NCI-H146 treated with DMSO at 0.1 percent for 48 hours (cell line): ENCODE measurements around the gene SIL1.
"Not testable (repeated sequence)": the region's sequence is repeated elsewhere in the genome, so short reads cannot be mapped to it uniquely, and the experiment has no call there.

Experiments used
- DNase-seq: peaks from one replicate; lab custom pipeline; 2025; ENCODE audit not compliant: unreplicated experiment; lab: John Stamatoyannopoulos, UW

SIL1 gene

GRCh38 chr5:139038613-139039305, 159.4 kb downstream of the SIL1 start:
- DNase-seq = no peak

GRCh38 chr5:139037732-139038131, 160.4 kb downstream of the SIL1 start:
- no peak for DNase-seq

- not testable (repeated sequence) for DNase-seq
Observed at GRCh38 chr5:139036332-139036731, 161.8 kb downstream of the SIL1 start.

GRCh38 chr5:139027150-139027549, 171.0 kb downstream of the SIL1 start:
- DNase-seq = no peak

GRCh38 chr5:139025651-139026050, 172.5 kb downstream of the SIL1 start:
- DNase-seq = no peak

GRCh38 chr5:139023286-139023685, 174.9 kb downstream of the SIL1 start:
- no peak for DNase-seq

GRCh38 chr5:139022528-139022927, 175.6 kb downstream of the SIL1 start:
- no peak for DNase-seq

- no peak for DNase-seq
Observed at GRCh38 chr5:139021346-139021745, 176.8 kb downstream of the SIL1 start.

- DNase-seq = no peak
Observed at GRCh38 chr5:139019880-139020279, 178.3 kb downstream of the SIL1 start.

- no peak for DNase-seq
Observed at GRCh38 chr5:139019211-139019610, 179.0 kb downstream of the SIL1 start.

GRCh38 chr5:139017624-139018023, 180.5 kb downstream of the SIL1 start:
- no peak for DNase-seq

GRCh38 chr5:139016186-139016585, 182.0 kb downstream of the SIL1 start:
- DNase-seq = no peak

GRCh38 chr5:139014726-139015125, 183.4 kb downstream of the SIL1 start:
- DNase-seq = no peak

- no peak for DNase-seq
Observed at GRCh38 chr5:139012176-139012575, 186.0 kb downstream of the SIL1 start.

- DNase-seq = not testable (repeated sequence)
Observed at GRCh38 chr5:139011156-139011555, 187.0 kb downstream of the SIL1 start.

- no peak for DNase-seq
Observed at GRCh38 chr5:139004374-139005307, 193.5 kb downstream of the SIL1 start.

GRCh38 chr5:138999674-139000073, 198.5 kb downstream of the SIL1 start:
- DNase-seq = no peak

- DNase-seq = no peak
Observed at GRCh38 chr5:138998521-138998920, 199.6 kb downstream of the SIL1 start.

GRCh38 chr5:138996120-138996519, 202.0 kb downstream of the SIL1 start:
- no peak for DNase-seq

- no peak for DNase-seq
Observed at GRCh38 chr5:138990986-138991590, 207.1 kb downstream of the SIL1 start.

GRCh38 chr5:138989720-138990119, 208.4 kb downstream of the SIL1 start:
- no peak for DNase-seq
